ENCODE data around the gene TRHDE. TPM values are rescaled to one million over a fixed set of nuclear protein-coding genes. Genes with fewer than 3 reads are reported as not detected.

Gene TRHDE
- polyA plus RNA-seq (2011; rRNA removed) (0.16 and 0.20 TPM in 2 replicates), polyA plus RNA-seq (2017; fragmentation: RNase III; extraction: RNeasy Plus Mini Kit Qiagen cat#74134 plus additional on column Dnase treatment) (0.10 to 0.32 TPM (median 0.13 TPM) in 3 replicates), polyA minus RNA-seq (2011; rRNA and poly(A)+ RNA removed) (0.10 and 0.12 TPM in 2 replicates)
- 0.01 and 0.03 TPM in 2 replicates for polyA plus RNA-seq (2012; cell fraction: cytosol; rRNA removed)
- 0.02 and 0.07 TPM in 2 replicates for polyA plus RNA-seq (2012; cell fraction: nucleus; rRNA removed)

DNA sequence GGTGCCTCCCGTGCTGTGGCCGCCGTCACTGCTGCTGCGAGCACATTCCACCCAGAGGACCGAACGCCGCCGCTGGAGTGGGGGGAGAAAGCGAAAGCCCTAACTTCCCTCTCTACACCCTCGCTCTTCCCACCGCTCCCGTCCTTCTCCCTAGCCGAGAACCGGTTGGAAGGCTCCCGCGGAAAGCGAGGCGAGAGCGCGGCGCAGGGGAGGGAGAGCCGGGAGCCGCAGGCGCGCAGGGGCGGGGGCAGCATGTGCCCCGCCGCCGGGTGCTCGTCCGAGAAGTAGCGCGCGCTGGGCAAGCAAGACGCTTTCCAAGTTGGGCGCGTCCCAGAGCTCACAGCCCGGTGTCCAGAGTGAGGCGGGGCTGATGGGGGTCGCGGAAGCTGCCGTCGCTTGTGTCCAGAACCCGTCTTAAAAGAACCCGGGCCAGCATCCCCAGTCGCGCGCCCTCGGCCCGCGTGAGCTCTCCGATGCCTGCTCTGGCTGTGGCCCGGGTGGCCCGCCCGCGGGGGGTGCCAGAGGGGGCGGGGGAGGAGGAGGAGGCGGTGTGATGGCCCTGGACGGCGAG, at the start of gene TRHDE:
Gene TRHDE (plus strand): TSS at position 280 of the 571 bp plus-strand sequence. CDS start 274 bp downstream, at position 554.
- POLR2A ChIA-PET, result no interaction called here
- peak in 1 of 2 experiments; percentile 12 for DNase-seq (ENCODE audit: low read depth in 1 of 2, low spot score in 1 of 2)
- ATAC-seq, result peak in 1 of 2 experiments; percentile 39; a peak in 4 of 6 replicates

GRCh38 chr12:72226510-72226909, 45.7 kb upstream of the TRHDE start:
- TF ChIP-seq MAFK (IDR thresholded peaks at IDR 0.05; ENCODE audit: partially characterized antibody) (peak; percentile 79), NR3C1 (IDR thresholded peaks at IDR 0.05) (no peak), PHF8 (IDR thresholded peaks at IDR 0.05; ENCODE audit: borderline replicate concordance, low read depth) (no peak)
- Histone ChIP-seq H3K4me3 (no peak overlapping the region), H3K9me3 (no peaks in the 10 kb centered on the region), H3K4me1 (no peaks in the 10 kb centered on the region), H3K4me2 (no peak overlapping the region), H3K27ac (no peak overlapping the region)
- ATAC-seq (no peak), FAIRE-seq (no peak), DNase-seq (ENCODE audit: low read depth in 1 of 2, low spot score in 1 of 2) (no peak)
- ChIA-PET CTCF (no interaction called here), POLR2A (no interaction called here)
- WGBS (ENCODE audit: missing lambda C conversion rate), result 34% methylated on average over 1 of the region's 1 CpG

More for the DNA sequence above, at the start of gene TRHDE:
- Histone ChIP-seq H3K4me2 (peak within 1 kb of the TSS; percentile 94), H3K4me1 (peaks cover 2% of the 10 kb centered on the region; the same call in 1 of the 3 replicates), H3K9me3 (no peaks in the 10 kb centered on the region), H3K27ac (peak within 1 kb of the TSS in 1 of 2 experiments; percentile 29; a peak in 1 of 6 replicates), H3K4me3 (peak within 1 kb of the TSS; percentile 49)
- no peak for FAIRE-seq
- no peak for TF ChIP-seq MYC (IDR thresholded peaks at IDR 0.05; ENCODE audit: borderline replicate concordance, low read length)
- no peak for TF ChIP-seq MAFK (IDR thresholded peaks at IDR 0.05; ENCODE audit: partially characterized antibody)
- no peak for TF ChIP-seq REST (IDR thresholded peaks at IDR 0.05)
- TF ChIP-seq NR3C1 (IDR thresholded peaks at IDR 0.05), result no peak
- TF ChIP-seq HOXB13 (CRISPR knock-in tag; IDR thresholded peaks at IDR 0.05; ENCODE audit: low read depth), result no peak
- TF ChIP-seq CHD2 (IDR thresholded peaks at IDR 0.05; ENCODE audit: low read length, partially characterized antibody), result no peak
- no peak for TF ChIP-seq ZNF302 (CRISPR knock-in tag; IDR thresholded peaks at IDR 0.05)
- TF ChIP-seq NFE2L2 (conservative IDR thresholded peaks at IDR 0.05; ENCODE audit: low read length), result no peak
- TF ChIP-seq, protein P1, sequence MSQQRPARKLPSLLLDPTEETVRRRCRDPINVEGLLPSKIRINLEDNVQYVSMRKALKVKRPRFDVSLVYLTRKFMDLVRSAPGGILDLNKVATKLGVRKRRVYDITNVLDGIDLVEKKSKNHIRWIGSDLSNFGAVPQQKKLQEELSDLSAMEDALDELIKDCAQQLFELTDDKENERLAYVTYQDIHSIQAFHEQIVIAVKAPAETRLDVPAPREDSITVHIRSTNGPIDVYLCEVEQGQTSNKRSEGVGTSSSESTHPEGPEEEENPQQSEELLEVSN (IDR thresholded peaks at IDR 0.05; ENCODE audit: borderline replicate concordance, low read depth), result no peak
- no peak for TF ChIP-seq JUNB (IDR thresholded peaks at IDR 0.05)
- no peak for TF ChIP-seq CBX8 (IDR thresholded peaks at IDR 0.05)
- TF ChIP-seq HDAC2 (IDR thresholded peaks at IDR 0.05), result no peak
- TF ChIP-seq RARB (CRISPR knock-in tag; IDR thresholded peaks at IDR 0.05), result no peak
- no peak for TF ChIP-seq ESRRA (IDR thresholded peaks at IDR 0.05; ENCODE audit: borderline replicate concordance, low read length)
- no peak for TF ChIP-seq RNF2 (IDR thresholded peaks at IDR 0.05; ENCODE audit: borderline replicate concordance, low read depth)
- no peak for TF ChIP-seq KDM1A (IDR thresholded peaks at IDR 0.05; ENCODE audit: low read depth)
- no peak for TF ChIP-seq CTCF (IDR thresholded peaks at IDR 0.05)
- no peak for TF ChIP-seq MAZ (IDR thresholded peaks at IDR 0.05; ENCODE audit: borderline replicate concordance, low read depth, low read length)
- no peak for TF ChIP-seq TFCP2L1 (CRISPR knock-in tag; IDR thresholded peaks at IDR 0.05)
- no peak for TF ChIP-seq HEYL (CRISPR knock-in tag; IDR thresholded peaks at IDR 0.05)
- CTCF ChIA-PET, result interaction anchor here (0.8 kb wide), 1 partner anchor 255 kb away, joined by 3 read pairs; no protein-coding TSS in a partner anchor
- 3% methylated on average over 13 of the region's 60 CpGs for WGBS (ENCODE audit: missing lambda C conversion rate)

All from A549 (cell line).